GM23338 (cell line): Measurements from ENCODE around the gene PTPN18. TPM values are rescaled to one million over a fixed set of nuclear protein-coding genes. Genes with fewer than 3 reads are reported as not detected.

Source experiments
- ATAC-seq: fragments of 200-7000 bp; cut with Tn5 transposase; 3 replicates; pipeline ENCODE4 v1.9.1; 2020
- DNase-seq: peaks from one replicate; pipeline ENCODE4 v3.0.0-alpha.2; 2015; ENCODE audit warnings: low spot score
- H2AFZ ChIP-seq: fragments of 200-600 bp; sonication (generic); 2 replicates; pipeline ENCODE4 v1.8.0; 2016; ENCODE audit warnings: antibody characterized with exemption, mild to moderate bottlenecking, moderate library complexity
- H3F3A ChIP-seq: fragments of 200-600 bp; sonication (generic); replicated peaks from 2 replicates; pipeline ENCODE4 v1.8.0; 2017; ENCODE audit warnings: antibody characterized with exemption, mixed run types, low read depth
- H3K27ac ChIP-seq: fragments of 200-600 bp; sonication (generic); 2 replicates; pipeline ENCODE4 v1.6.1; 2016; ENCODE audit warnings: low read depth
- H3K27me3 ChIP-seq: fragments of 200-600 bp; sonication (generic); 2 replicates; pipeline ENCODE4 v1.8.0; 2016; ENCODE audit warnings: mild to moderate bottlenecking, mixed run types, moderate library complexity; ENCODE audit not compliant: insufficient read depth
- H3K36me3 ChIP-seq: fragments of 200-600 bp; sonication (generic); 2 replicates; pipeline ENCODE4 v1.8.0; 2016; ENCODE audit warnings: mild to moderate bottlenecking; ENCODE audit not compliant: insufficient read depth
- H3K4me1 ChIP-seq: fragments of 200-600 bp; sonication (generic); 2 replicates; pipeline ENCODE4 v1.8.0; 2016; ENCODE audit warnings: mild to moderate bottlenecking, moderate library complexity; ENCODE audit not compliant: insufficient read depth
- H3K4me2 ChIP-seq: fragments of 200-600 bp; sonication (generic); 2 replicates; pipeline ENCODE4 v1.7.1; 2017; ENCODE audit warnings: mixed run types
- H3K4me3 ChIP-seq: fragments of 200-600 bp; sonication (generic); 2 replicates; pipeline ENCODE4 v1.6.1; 2016; ENCODE audit warnings: mixed run types
- H3K79me2 ChIP-seq: fragments of 200-600 bp; sonication (generic); replicated peaks from 2 replicates; pipeline ENCODE4 v1.8.0; 2017; ENCODE audit warnings: mild to moderate bottlenecking; ENCODE audit not compliant: insufficient read depth
- H3K9me2 ChIP-seq: fragments of 200-600 bp; sonication (generic); 2 replicates; pipeline ENCODE4 v1.8.0; 2017; ENCODE audit not compliant: insufficient read depth
- H4K20me1 ChIP-seq: fragments of 200-600 bp; sonication (generic); replicated peaks from 2 replicates; pipeline ENCODE4 v1.8.0; 2017; ENCODE audit warnings: mild to moderate bottlenecking; ENCODE audit not compliant: insufficient read depth
- H3K27ac Mint-ChIP-seq: 2 replicates; pipeline ENCODE4 v1.8.0; 2020; ENCODE audit warnings: inconsistent platforms, mild to moderate bottlenecking, moderate library complexity, mixed read lengths
- H3K27me3 Mint-ChIP-seq: 3 replicates; pipeline ENCODE4 v1.8.0; 2022; ENCODE audit warnings: low read depth, mild to moderate bottlenecking, moderate library complexity, mixed read lengths, inconsistent platforms; ENCODE audit not compliant: insufficient read depth, poor library complexity
- H3K36me3 Mint-ChIP-seq: 3 replicates; pipeline ENCODE4 v1.8.0; 2021; ENCODE audit warnings: low read depth, mild to moderate bottlenecking, inconsistent platforms, moderate library complexity, mixed read lengths
- H3K4me1 Mint-ChIP-seq: 3 replicates; pipeline ENCODE4 v1.8.0; 2020; ENCODE audit warnings: mild to moderate bottlenecking, inconsistent platforms, mixed read lengths
- H3K4me3 Mint-ChIP-seq: 3 replicates; pipeline ENCODE4 v1.8.0; 2021; ENCODE audit warnings: moderate library complexity, mild to moderate bottlenecking, inconsistent platforms, mixed read lengths
- H3K9me3 Mint-ChIP-seq: 3 replicates; pipeline ENCODE4 v1.8.0; 2020; ENCODE audit warnings: moderate library complexity, mild to moderate bottlenecking, inconsistent platforms, mixed read lengths
- CREB1 ChIP-seq: fragments of 250-450 bp; sonication (Bioruptor Pico); IDR thresholded peaks from 2 replicates; pipeline ENCODE4 v1.5.0; 2020; ENCODE audit warnings: low read depth, mild to moderate bottlenecking, moderate library complexity
- EZH2 ChIP-seq: fragments of 200-600 bp; sonication (generic); IDR thresholded peaks from one replicate; pipeline ENCODE4 v1.8.0; 2017; ENCODE audit warnings: antibody characterized with exemption, mild to moderate bottlenecking, low read depth; ENCODE audit not compliant: unreplicated experiment
- JUNB ChIP-seq: IDR thresholded peaks from one replicate; pipeline ENCODE4 v1.6.1; 2016; ENCODE audit warnings: antibody characterized with exemption; ENCODE audit not compliant: unreplicated experiment
- NANOG ChIP-seq: IDR thresholded peaks from 2 replicates; pipeline ENCODE4 v1.6.1; 2016; ENCODE audit warnings: antibody characterized with exemption, borderline replicate concordance
- POLR2AphosphoS5 ChIP-seq: IDR thresholded peaks from 2 replicates; pipeline ENCODE4 v1.6.1; 2016; ENCODE audit warnings: antibody characterized with exemption, low read depth
- REST ChIP-seq: IDR thresholded peaks from one replicate; pipeline ENCODE4 v1.6.1; 2018; ENCODE audit warnings: antibody characterized with exemption; ENCODE audit not compliant: unreplicated experiment
- STAT1 ChIP-seq: IDR thresholded peaks from one replicate; pipeline ENCODE4 v1.6.1; 2016; ENCODE audit warnings: antibody characterized with exemption; ENCODE audit not compliant: unreplicated experiment
- ZNF331 ChIP-seq: fragments of 250-450 bp; sonication (Bioruptor Pico); IDR thresholded peaks from 2 replicates; pipeline ENCODE4 v1.5.0; 2020; ENCODE audit warnings: low read depth, mild to moderate bottlenecking, moderate library complexity
- ZNF462 ChIP-seq: fragments of 250-450 bp; sonication (Bioruptor Pico); IDR thresholded peaks from 2 replicates; pipeline ENCODE4 v1.5.0; 2020; ENCODE audit warnings: mild to moderate bottlenecking, moderate library complexity
- polyA plus RNA-seq: library from polyadenylated mRNA; unstranded; fragments of >200 nt; fragmentation: Nextera tagmentation; extraction: Ambion mirVana; gene quantifications from 2 replicates; pipeline ENCODE4 v1.2.1, GENCODE V29; 2016
- total RNA-seq: library from RNA; depleted of rRNA; stranded (reverse); fragments of >200 nt; shearing (Covaris generic); gene quantifications from 2 replicates; pipeline ENCODE4 v1.2.3, GENCODE V29; 2014
- TF ChIP-seq, protein P1 (sequence below), 2 experiments: fragments of 200-600 bp in 1 of 2; sonication (generic) in 1 of 2; conservative IDR thresholded peaks; 2 replicates each; pipeline versions ENCODE4 v1.5.1 to v1.6.1; 2016 to 2017; ENCODE audit warnings: antibody characterized with exemption in 2 of 2, low read depth in 2 of 2, mild to moderate bottlenecking in 2 of 2, moderate library complexity in 1 of 2

Gene PTPN18
- total and polyA plus RNA-seq, 2 experiments from 2014 or later, result 10.1 to 10.9 TPM

- Histone ChIP-seq H3K4me1 (no peaks in the 10 kb centered on the region), H4K20me1 (peaks cover 8% of the 10 kb centered on the region), H3K4me3 (no peak overlapping the region), H3K27me3 (no peaks in the 10 kb centered on the region), H3K4me2 (no peak overlapping the region), H3K36me3 (peaks cover 25% of the 10 kb centered on the region), H3K27ac (no peak overlapping the region), H3K9me2 (no peaks in the 10 kb centered on the region), H2AFZ (no peak overlapping the region), H3K79me2 (peaks cover 21% of the 10 kb centered on the region), H3F3A (0 out of 2 replicates have a peak, but pooled peaks cover 3% of the 10 kb centered on the region)
- TF ChIP-seq, protein P1, sequence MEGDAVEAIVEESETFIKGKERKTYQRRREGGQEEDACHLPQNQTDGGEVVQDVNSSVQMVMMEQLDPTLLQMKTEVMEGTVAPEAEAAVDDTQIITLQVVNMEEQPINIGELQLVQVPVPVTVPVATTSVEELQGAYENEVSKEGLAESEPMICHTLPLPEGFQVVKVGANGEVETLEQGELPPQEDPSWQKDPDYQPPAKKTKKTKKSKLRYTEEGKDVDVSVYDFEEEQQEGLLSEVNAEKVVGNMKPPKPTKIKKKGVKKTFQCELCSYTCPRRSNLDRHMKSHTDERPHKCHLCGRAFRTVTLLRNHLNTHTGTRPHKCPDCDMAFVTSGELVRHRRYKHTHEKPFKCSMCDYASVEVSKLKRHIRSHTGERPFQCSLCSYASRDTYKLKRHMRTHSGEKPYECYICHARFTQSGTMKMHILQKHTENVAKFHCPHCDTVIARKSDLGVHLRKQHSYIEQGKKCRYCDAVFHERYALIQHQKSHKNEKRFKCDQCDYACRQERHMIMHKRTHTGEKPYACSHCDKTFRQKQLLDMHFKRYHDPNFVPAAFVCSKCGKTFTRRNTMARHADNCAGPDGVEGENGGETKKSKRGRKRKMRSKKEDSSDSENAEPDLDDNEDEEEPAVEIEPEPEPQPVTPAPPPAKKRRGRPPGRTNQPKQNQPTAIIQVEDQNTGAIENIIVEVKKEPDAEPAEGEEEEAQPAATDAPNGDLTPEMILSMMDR (conservative IDR thresholded peaks at IDR 0.05; ENCODE audit: low read depth in 2 of 2), result no peak
- TF ChIP-seq JUNB, result no peak
- no peak for TF ChIP-seq EZH2
- TF ChIP-seq ZNF462, result no peak
- TF ChIP-seq ZNF331 (CRISPR knock-in tag), result no peak
- TF ChIP-seq STAT1, result no peak
- TF ChIP-seq CREB1 (CRISPR knock-in tag), result no peak
- TF ChIP-seq NANOG, result no peak
- no peak for TF ChIP-seq POLR2AphosphoS5
- no peak for TF ChIP-seq REST
- ATAC-seq, result no peak
- no peak overlapping the region for H3K27ac Mint-ChIP-seq
- peaks cover 54% of the 10 kb centered on the region for H3K36me3 Mint-ChIP-seq
- peaks cover 14% of the 10 kb centered on the region for H3K27me3 Mint-ChIP-seq
- no peak overlapping the region for H3K4me3 Mint-ChIP-seq
- peaks cover 9% of the 10 kb centered on the region for H3K4me1 Mint-ChIP-seq
- no peak for DNase-seq
- H3K9me3 Mint-ChIP-seq, result no peaks in the 10 kb centered on the region
Observed at GRCh38 chr2:130347220-130347925, 8.5 kb upstream of the PTPN18 start.
